Measurements from ENCODE around the gene OPTC. TPM values are rescaled to one million over a fixed set of nuclear protein-coding genes. Genes with fewer than 3 reads are reported as not detected.

Gene OPTC
- total and polyA plus RNA-seq, 2 of the 8 experiments (the other 6 are each of a cell fraction or from before 2014, with no cell fraction given) = 1.1 to 4.0 TPM

DNA sequence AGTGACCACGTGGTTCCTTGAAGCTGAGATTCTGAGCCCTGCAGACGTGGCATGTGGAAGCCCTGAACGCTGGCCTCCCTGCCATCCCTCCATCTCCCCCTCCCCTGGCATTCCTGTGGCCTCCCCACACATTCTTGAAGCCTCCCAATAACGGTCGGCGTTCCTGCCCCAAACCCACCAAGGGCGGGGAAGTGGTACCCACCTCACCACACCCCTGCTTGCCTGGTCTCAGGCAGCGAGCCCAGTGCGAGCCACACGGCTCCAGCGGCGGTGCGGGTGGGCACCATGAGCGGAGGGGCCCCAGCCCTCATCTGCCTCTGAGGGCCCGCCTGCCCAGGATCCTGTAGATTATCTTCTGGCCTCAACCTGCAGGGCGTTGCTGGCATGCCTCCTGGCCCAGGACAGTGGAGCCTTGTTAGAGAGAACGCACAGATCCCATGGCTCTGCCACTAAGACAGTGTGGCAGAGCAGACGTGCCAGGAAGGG is 38.9 kb upstream of the OPTC start:
- no peak overlapping the region for H3K18ac ChIP-seq (ENCODE audit: extremely low read depth, low read length)

More for the DNA sequence above, 38.9 kb upstream of the OPTC start:
- Histone ChIP-seq H3K27ac (ENCODE audit: low read depth, low read length) (no peak overlapping the region), H2AK5ac (ENCODE audit: low read depth, low read length) (no peak overlapping the region), H3K4ac (replicated peaks; ENCODE audit: insufficient read length, low read depth, low read length) (no peak overlapping the region), H2BK20ac (ENCODE audit: low read length) (no peak overlapping the region), H3K56ac (replicated peaks; ENCODE audit: insufficient read length, low read depth, low read length) (no peak overlapping the region), H3K4me3 (ENCODE audit: extremely low read depth in 1 of 4, insufficient read depth in 2 of 4, low read depth in 3 of 4, low read length in 4 of 4) (no peak overlapping the region), H3K9ac (replicated peaks in 1 of 4; ENCODE audit: extremely low read depth in 1 of 4, low read depth in 3 of 4, low read length in 3 of 4) (no peak overlapping the region), H3K27me3 (replicated peaks in 1 of 4; ENCODE audit: control insufficient read depth in 3 of 4, extremely low read depth in 1 of 4, insufficient read depth in 3 of 4, low read length in 3 of 4) (no peaks in the 10 kb centered on the region), H3K9me3 (ENCODE audit: insufficient read depth in 2 of 2, low read depth in 1 of 2, low read length in 1 of 2) (no peaks in the 10 kb centered on the region), H3K79me1 (ENCODE audit: low read depth, low read length) (no peaks in the 10 kb centered on the region), H4K5ac (ENCODE audit: insufficient read length, low read depth, low read length) (no peak overlapping the region), H2BK15ac (ENCODE audit: low read length) (no peak overlapping the region), H3K79me2 (ENCODE audit: control insufficient read depth in 1 of 2, insufficient read depth in 2 of 2, low read length in 2 of 2) (no peaks in the 10 kb centered on the region), H4K91ac (replicated peaks; ENCODE audit: insufficient read length, low read length) (no peak overlapping the region), H3K4me1 (replicated peaks in 1 of 4; ENCODE audit: control insufficient read depth in 3 of 4, insufficient read depth in 4 of 4, low read length in 3 of 4) (peaks cover 0 to 2% (median 0%) of the 10 kb centered on the region in 4 experiments; a peak in 2 of 7 replicates), H3K23ac (ENCODE audit: insufficient read length) (no peak overlapping the region), H3K36me3 (ENCODE audit: control insufficient read depth in 2 of 4, insufficient read depth in 4 of 4, low read length in 3 of 4) (no peaks in the 10 kb centered on the region), H3K23me2 (ENCODE audit: low read depth, low read length) (no peaks in the 10 kb centered on the region), H2BK5ac (ENCODE audit: low read depth, low read length) (no peak overlapping the region), H3K4me2 (ENCODE audit: insufficient read depth in 1 of 2, low read depth in 2 of 2, low read length in 2 of 2) (no peak overlapping the region), H4K8ac (ENCODE audit: extremely low read depth, insufficient read depth, low read length) (no peak overlapping the region), H4K20me1 (replicated peaks in 1 of 2; ENCODE audit: control insufficient read depth in 1 of 2, insufficient read depth in 2 of 2, low read length in 2 of 2) (no peaks in the 10 kb centered on the region), H2AFZ (ENCODE audit: low read length) (no peak overlapping the region), H2BK120ac (replicated peaks; ENCODE audit: low read depth, low read length) (no peak overlapping the region), H2BK12ac (ENCODE audit: low read depth, low read length) (no peak overlapping the region), H3K14ac (ENCODE audit: insufficient read length) (no peak overlapping the region)
- 93% methylated on average over 17 of the region's 18 CpGs; no CpG with 5 or more reads in 1 of the 2 experiments for WGBS, 2 experiments (ENCODE audit: extremely low coverage in 1 of 2, insufficient coverage in 1 of 2, insufficient read length in 1 of 2, insufficient replicate concordance in 2 of 2, low coverage in 1 of 2, low lambda C conversion rate in 2 of 2, missing lambda C conversion rate in 1 of 2)
- FAIRE-seq (no peak), DNase-seq (ENCODE audit: low read depth in 1 of 2, low spot score in 2 of 2) (no peak)
- CTCF ChIA-PET (ENCODE audit: partially characterized antibody) = interaction anchor here (1.2 to 4.4 kb wide), 5 partner anchors 9 to 186 kb away, joined by 3 to 19 read pairs (median 6); no protein-coding TSS in a partner anchor
- POLR2A ChIA-PET (ENCODE audit: partially characterized antibody) = no interaction called here
- TF ChIP-seq EGR1 (IDR thresholded peaks at IDR 0.05; ENCODE audit: borderline replicate concordance, low read depth, low read length) = no peak
- no peak for TF ChIP-seq SIN3A (conservative IDR thresholded peaks at IDR 0.05 in 1 of 2, IDR thresholded peaks at IDR 0.05 in 1 of 2; ENCODE audit: low read depth in 1 of 2, low read length in 2 of 2)
- no peak for TF ChIP-seq POU5F1 (IDR thresholded peaks at IDR 0.05; ENCODE audit: low read depth, low read length)
- no peak for TF ChIP-seq CTBP2 (IDR thresholded peaks at IDR 0.05; ENCODE audit: borderline replicate concordance, insufficient read depth, insufficient read length, low read length)
- no peak for TF ChIP-seq CHD2 (IDR thresholded peaks at IDR 0.05; ENCODE audit: low read length)
- TF ChIP-seq POLR2A (IDR thresholded peaks at IDR 0.05; ENCODE audit: control extremely low read depth in 1 of 2, low read depth in 2 of 2, low read length in 2 of 2) = no peak
- TF ChIP-seq, protein P1, sequence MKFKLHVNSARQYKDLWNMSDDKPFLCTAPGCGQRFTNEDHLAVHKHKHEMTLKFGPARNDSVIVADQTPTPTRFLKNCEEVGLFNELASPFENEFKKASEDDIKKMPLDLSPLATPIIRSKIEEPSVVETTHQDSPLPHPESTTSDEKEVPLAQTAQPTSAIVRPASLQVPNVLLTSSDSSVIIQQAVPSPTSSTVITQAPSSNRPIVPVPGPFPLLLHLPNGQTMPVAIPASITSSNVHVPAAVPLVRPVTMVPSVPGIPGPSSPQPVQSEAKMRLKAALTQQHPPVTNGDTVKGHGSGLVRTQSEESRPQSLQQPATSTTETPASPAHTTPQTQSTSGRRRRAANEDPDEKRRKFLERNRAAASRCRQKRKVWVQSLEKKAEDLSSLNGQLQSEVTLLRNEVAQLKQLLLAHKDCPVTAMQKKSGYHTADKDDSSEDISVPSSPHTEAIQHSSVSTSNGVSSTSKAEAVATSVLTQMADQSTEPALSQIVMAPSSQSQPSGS (IDR thresholded peaks at IDR 0.05; ENCODE audit: low read length) = no peak
- TF ChIP-seq TAF1 (IDR thresholded peaks at IDR 0.05; ENCODE audit: low read depth, low read length) = no peak
- TF ChIP-seq GTF2F1 (IDR thresholded peaks at IDR 0.05; ENCODE audit: borderline replicate concordance, low read depth, low read length) = no peak
- TF ChIP-seq RBBP5 (IDR thresholded peaks at IDR 0.05; ENCODE audit: borderline replicate concordance, low read depth, low read length) = no peak
- no peak for TF ChIP-seq SIX5 (IDR thresholded peaks at IDR 0.05; ENCODE audit: low read depth, low read length)
- no peak for TF ChIP-seq PHF8 (conservative IDR thresholded peaks at IDR 0.05; ENCODE audit: low read depth, low read length)
- TF ChIP-seq TCF12 (IDR thresholded peaks at IDR 0.05; ENCODE audit: low read depth, low read length) = no peak
